GM10266 (cell line): Measurements from ENCODE around the gene SLC35F4.

Experiments
- DNase-seq: peaks from one replicate; pipeline ENCODE4 v3.0.0; 2012; ENCODE audit errors: extremely low spot score
- CTCF ChIP-seq: IDR thresholded peaks from 2 replicates; pipeline ENCODE4 v1.5.1; 2012; ENCODE audit warnings: mild to moderate bottlenecking, low read depth; ENCODE audit not compliant: control insufficient read depth, insufficient read depth; ENCODE audit errors: missing control alignments

The SLC35F4 gene

GRCh38 chr14:57671021-57671420 is 194.9 kb downstream of the SLC35F4 start:
- TF ChIP-seq CTCF = no peak
- DNase-seq = no peak

GRCh38 chr14:57660208-57660607 is 205.7 kb downstream of the SLC35F4 start:
- TF ChIP-seq CTCF = no peak
- DNase-seq = no peak

- DNase-seq = no peak
- no peak for TF ChIP-seq CTCF
These were observed 206.8 kb downstream of the SLC35F4 start for GRCh38 chr14:57659052-57659451.

- DNase-seq = no peak
- TF ChIP-seq CTCF = no peak
These were observed 208.4 kb downstream of the SLC35F4 start for GRCh38 chr14:57657487-57657886.

GRCh38 chr14:57656853-57657252 is 209.0 kb downstream of the SLC35F4 start:
- DNase-seq = no peak
- TF ChIP-seq CTCF = no peak

- TF ChIP-seq CTCF = no peak
- DNase-seq = no peak
These were observed 213.1 kb downstream of the SLC35F4 start for GRCh38 chr14:57652769-57653168.

GRCh38 chr14:57641776-57642175 is 224.1 kb downstream of the SLC35F4 start:
- no peak for TF ChIP-seq CTCF
- no peak for DNase-seq
